Measurements from ENCODE around the gene PITPNM1.

PITPNM1 gene

GRCh38 chr11:67497656-67498291 is 7.4 kb downstream of the PITPNM1 start:
- Histone ChIP-seq H3K4me3 (ENCODE audit: insufficient read length, low read depth) (no peak overlapping the region), H3K4me1 (ENCODE audit: insufficient read depth, insufficient read length) (peaks cover 28% of the 10 kb centered on the region), H3K9me3 (ENCODE audit: insufficient read depth, low read length) (no peaks in the 10 kb centered on the region), H3K9ac (ENCODE audit: insufficient read length, low read depth) (peak overlapping the region; percentile 36), H3K27me3 (ENCODE audit: insufficient read depth, insufficient read length) (no peaks in the 10 kb centered on the region), H3K36me3 (ENCODE audit: insufficient read depth, insufficient read length, low read length) (peaks cover 94% of the 10 kb centered on the region)
- no peak for TF ChIP-seq SUZ12 (IDR thresholded peaks at IDR 0.05; ENCODE audit: extremely low read depth, insufficient read depth, insufficient read length)
- no peak for DNase-seq (ENCODE audit: low read depth, low spot score)

- no peak overlapping the region for H3K9ac ChIP-seq (ENCODE audit: insufficient read length, low read depth)
Observed at GRCh38 chr11:67496113-67496512, 9.1 kb downstream of the PITPNM1 start.

GRCh38 chr11:67495234-67496005 is 9.7 kb downstream of the PITPNM1 start:
- Histone ChIP-seq H3K9me3 (ENCODE audit: insufficient read depth, low read length) (no peaks in the 10 kb centered on the region), H3K27me3 (ENCODE audit: insufficient read depth, insufficient read length) (no peaks in the 10 kb centered on the region), H3K4me1 (ENCODE audit: insufficient read depth, insufficient read length) (peaks cover 25% of the 10 kb centered on the region), H3K9ac (ENCODE audit: insufficient read length, low read depth) (peak overlapping the region; percentile 3), H3K4me3 (ENCODE audit: insufficient read length, low read depth) (no peak overlapping the region), H3K36me3 (ENCODE audit: insufficient read depth, insufficient read length, low read length) (peaks cover 94% of the 10 kb centered on the region)
- TF ChIP-seq YY1 (IDR thresholded peaks at IDR 0.05; ENCODE audit: insufficient read depth, insufficient read length), result no peak
- no peak for TF ChIP-seq SUZ12 (IDR thresholded peaks at IDR 0.05; ENCODE audit: extremely low read depth, insufficient read depth, insufficient read length)
- no peak for TF ChIP-seq ZNF274 (IDR thresholded peaks at IDR 0.05; ENCODE audit: low read depth, low read length)
- no peak for DNase-seq (ENCODE audit: low read depth, low spot score)

More at GRCh38 chr11:67496113-67496512, 9.1 kb downstream of the PITPNM1 start:
- Histone ChIP-seq H3K9me3 (ENCODE audit: insufficient read depth, low read length) (no peaks in the 10 kb centered on the region), H3K4me1 (ENCODE audit: insufficient read depth, insufficient read length) (peaks cover 25% of the 10 kb centered on the region), H3K4me3 (ENCODE audit: insufficient read length, low read depth) (no peak overlapping the region), H3K27me3 (ENCODE audit: insufficient read depth, insufficient read length) (no peaks in the 10 kb centered on the region), H3K36me3 (ENCODE audit: insufficient read depth, insufficient read length, low read length) (peaks cover 94% of the 10 kb centered on the region)
- TF ChIP-seq ZNF274 (IDR thresholded peaks at IDR 0.05; ENCODE audit: low read depth, low read length) (no peak), SUZ12 (IDR thresholded peaks at IDR 0.05; ENCODE audit: extremely low read depth, insufficient read depth, insufficient read length) (no peak), YY1 (IDR thresholded peaks at IDR 0.05; ENCODE audit: insufficient read depth, insufficient read length) (no peak)
- no peak for DNase-seq (ENCODE audit: low read depth, low spot score)

GRCh38 chr11:67494371-67495233 is 10.6 kb downstream of the PITPNM1 start:
- peaks cover 94% of the 10 kb centered on the region for H3K36me3 ChIP-seq (ENCODE audit: insufficient read depth, insufficient read length, low read length)
- peak overlapping the region; percentile 3 for H3K9ac ChIP-seq (ENCODE audit: insufficient read length, low read depth)
- DNase-seq (ENCODE audit: low read depth, low spot score), result no peak
- H3K4me3 ChIP-seq (ENCODE audit: insufficient read length, low read depth), result no peak overlapping the region
- H3K27me3 ChIP-seq (ENCODE audit: insufficient read depth, insufficient read length), result no peaks in the 10 kb centered on the region
- H3K9me3 ChIP-seq (ENCODE audit: insufficient read depth, low read length), result no peaks in the 10 kb centered on the region
- TF ChIP-seq YY1 (IDR thresholded peaks at IDR 0.05; ENCODE audit: insufficient read depth, insufficient read length) (no peak), ZNF274 (IDR thresholded peaks at IDR 0.05; ENCODE audit: low read depth, low read length) (no peak), SUZ12 (IDR thresholded peaks at IDR 0.05; ENCODE audit: extremely low read depth, insufficient read depth, insufficient read length) (no peak)
- peaks cover 25% of the 10 kb centered on the region for H3K4me1 ChIP-seq (ENCODE audit: insufficient read depth, insufficient read length)

DNA sequence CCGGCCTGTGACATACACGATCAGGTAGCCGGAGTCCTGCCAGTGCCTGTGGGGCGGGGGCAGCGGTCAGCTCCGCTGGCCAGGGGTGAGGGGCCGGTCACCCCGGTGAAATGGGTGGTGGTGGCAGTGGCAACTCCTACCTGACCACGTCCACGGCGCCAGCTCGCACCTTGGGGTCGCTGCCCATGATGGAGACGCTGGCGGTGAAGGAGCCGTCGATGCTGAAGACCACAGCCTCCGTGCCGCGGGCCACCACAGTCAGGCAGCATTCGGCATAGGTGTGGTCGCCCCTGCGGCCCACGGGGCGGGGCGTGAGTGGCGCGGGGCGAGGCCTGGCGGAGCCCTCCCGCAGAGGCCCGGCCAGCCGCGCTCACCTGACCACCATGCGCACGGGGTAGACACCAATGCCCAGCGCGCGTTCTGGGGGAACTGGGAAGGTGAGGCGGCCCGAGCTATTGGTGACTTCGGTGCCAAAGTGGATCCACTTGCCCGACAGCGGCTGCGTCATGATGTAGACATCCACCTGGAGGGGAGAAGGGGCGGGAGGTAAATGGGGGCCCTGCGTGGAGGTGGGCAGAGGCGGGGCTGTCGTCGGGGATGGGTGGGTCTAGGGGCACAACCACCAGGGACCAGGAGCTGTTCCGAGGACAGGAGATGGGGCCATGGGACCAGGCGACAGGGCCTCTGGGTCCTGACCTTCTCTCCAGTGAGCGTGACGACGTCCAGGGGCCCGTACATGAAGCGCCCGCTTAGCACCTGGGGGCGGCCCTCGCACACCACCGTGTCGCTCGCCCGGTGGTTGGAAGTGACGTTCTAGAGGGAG is 11.4 kb downstream of the PITPNM1 start:
- no peak overlapping the region for H3K9ac ChIP-seq (ENCODE audit: insufficient read length, low read depth)
- H3K4me1 ChIP-seq (ENCODE audit: insufficient read depth, insufficient read length), result peaks cover 25% of the 10 kb centered on the region
- H3K4me3 ChIP-seq (ENCODE audit: insufficient read length, low read depth), result no peak overlapping the region
- no peaks in the 10 kb centered on the region for H3K27me3 ChIP-seq (ENCODE audit: insufficient read depth, insufficient read length)
- no peaks in the 10 kb centered on the region for H3K9me3 ChIP-seq (ENCODE audit: insufficient read depth, low read length)
- TF ChIP-seq YY1 (IDR thresholded peaks at IDR 0.05; ENCODE audit: insufficient read depth, insufficient read length), result no peak
- no peak for TF ChIP-seq ZNF274 (IDR thresholded peaks at IDR 0.05; ENCODE audit: low read depth, low read length)
- TF ChIP-seq SUZ12 (IDR thresholded peaks at IDR 0.05; ENCODE audit: extremely low read depth, insufficient read depth, insufficient read length), result no peak
- peaks cover 98% of the 10 kb centered on the region for H3K36me3 ChIP-seq (ENCODE audit: insufficient read depth, insufficient read length, low read length)
- no peak for DNase-seq (ENCODE audit: low read depth, low spot score)

GRCh38 chr11:67492801-67493547 is 12.2 kb downstream of the PITPNM1 start:
- no peak for TF ChIP-seq SUZ12 (IDR thresholded peaks at IDR 0.05; ENCODE audit: extremely low read depth, insufficient read depth, insufficient read length)
- no peak for TF ChIP-seq YY1 (IDR thresholded peaks at IDR 0.05; ENCODE audit: insufficient read depth, insufficient read length)
- TF ChIP-seq ZNF274 (IDR thresholded peaks at IDR 0.05; ENCODE audit: low read depth, low read length), result no peak
- H3K9ac ChIP-seq (ENCODE audit: insufficient read length, low read depth), result no peak overlapping the region
- peaks cover 23% of the 10 kb centered on the region for H3K4me1 ChIP-seq (ENCODE audit: insufficient read depth, insufficient read length)
- no peaks in the 10 kb centered on the region for H3K27me3 ChIP-seq (ENCODE audit: insufficient read depth, insufficient read length)
- H3K4me3 ChIP-seq (ENCODE audit: insufficient read length, low read depth), result no peak overlapping the region
- no peak for DNase-seq (ENCODE audit: low read depth, low spot score)
- H3K36me3 ChIP-seq (ENCODE audit: insufficient read depth, insufficient read length, low read length), result peaks cover 95% of the 10 kb centered on the region
- H3K9me3 ChIP-seq (ENCODE audit: insufficient read depth, low read length), result no peaks in the 10 kb centered on the region

Measured in NT2/D1 (cell line).